ACHN (cell line): ENCODE results near the gene RAB5IF.
"Not testable (repeated sequence)": the region's sequence is repeated elsewhere in the genome, so short reads cannot be mapped to it uniquely, and the experiment has no call there.

Experiments used
- DNase-seq: peaks from one replicate; pipeline ENCODE4 v3.0.0-alpha.2; 2015
- in situ Hi-C: cut with HindIII; loops from 2 replicates; pipeline ENCODE4 v1.10.0; 2017; ENCODE audit warnings: low sequenced_read_pairs, low pct_ligation_motif_present, low pct_unique_long_range_greater_than_20kb

The RAB5IF gene

DNA sequence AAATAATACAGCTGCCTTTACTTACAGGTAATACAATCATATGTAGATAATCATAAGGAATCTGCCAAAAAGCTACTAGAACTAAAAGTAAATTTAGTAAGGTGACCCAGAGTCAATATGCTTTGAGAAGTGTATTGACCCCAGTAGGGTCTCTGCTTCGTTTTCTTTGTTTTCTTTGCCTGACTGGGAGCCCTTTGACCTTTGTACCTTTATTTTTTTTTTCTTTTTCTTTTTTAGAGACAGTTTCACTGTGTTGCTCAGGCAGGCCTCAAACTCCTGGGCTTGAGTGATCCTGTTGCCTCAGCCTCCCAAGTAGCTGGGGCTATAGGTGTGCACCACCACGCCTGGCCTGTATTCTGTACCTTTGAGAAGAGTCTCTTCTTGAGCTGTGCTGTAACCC is 17.9 kb downstream of the RAB5IF start:
- in situ Hi-C loops: no loop called here
- DNase-seq: no peak

DNA sequence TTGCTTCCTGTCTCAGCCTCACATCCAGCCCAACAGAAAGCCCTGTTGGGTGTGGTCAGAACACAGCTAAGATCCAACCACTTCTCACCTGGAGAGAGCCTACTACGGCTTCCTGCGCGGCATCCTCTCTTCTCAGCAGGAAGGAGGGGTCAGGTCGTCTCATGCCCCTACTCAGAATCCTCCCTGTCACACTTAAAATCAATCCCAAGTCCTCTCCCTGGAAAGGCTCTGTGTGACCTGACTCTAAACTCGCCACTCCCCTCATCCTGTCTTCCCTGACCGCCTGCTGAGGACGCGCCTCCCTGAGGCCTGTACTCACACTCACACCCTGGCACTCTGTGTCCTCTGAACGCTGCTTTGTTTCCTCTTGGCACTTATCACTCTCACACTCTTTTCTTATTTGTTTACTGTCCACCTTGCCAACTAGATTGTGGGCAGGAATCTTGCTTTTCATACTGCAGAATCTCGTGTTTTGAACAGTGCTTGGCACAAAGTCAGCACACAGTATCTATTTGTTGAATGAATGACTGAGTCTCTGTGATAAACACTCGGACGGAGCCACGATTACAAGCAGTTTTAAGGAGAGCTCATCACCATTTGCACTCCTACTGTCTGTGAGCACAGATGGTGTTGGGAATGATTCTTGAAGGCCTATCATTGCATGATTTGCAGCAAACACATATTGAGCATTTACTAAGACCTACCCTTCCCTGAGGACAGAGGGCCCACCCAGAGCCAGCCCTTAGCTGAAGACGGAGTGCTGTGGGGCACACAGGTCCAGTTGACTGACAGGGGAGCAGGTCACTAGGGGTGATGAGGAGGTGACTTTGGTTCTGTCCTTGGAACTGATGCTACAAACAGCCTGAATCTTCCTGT is 18.7 kb downstream of the RAB5IF start:
- no peak for DNase-seq
- in situ Hi-C loops: no loop called here

DNA sequence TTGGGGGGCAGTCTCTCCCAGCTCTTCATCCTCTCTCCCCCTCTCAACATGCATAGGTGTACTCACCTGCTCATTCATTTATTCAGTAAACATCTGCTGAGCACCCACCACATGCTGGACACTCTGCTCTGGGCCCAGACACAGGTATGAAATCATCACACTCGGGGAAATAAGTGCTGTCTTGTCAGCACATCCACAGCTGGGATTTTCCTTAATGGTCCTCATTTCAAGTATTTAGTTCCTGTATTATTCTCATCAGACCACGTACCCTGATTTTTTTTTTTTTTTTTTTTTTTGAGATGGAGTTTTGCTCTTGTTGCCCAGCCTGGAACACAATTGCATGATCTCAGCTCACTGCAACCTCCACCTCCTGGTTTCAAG is 19.4 kb downstream of the RAB5IF start:
- in situ Hi-C loops: no loop called here
- no peak for DNase-seq

DNA sequence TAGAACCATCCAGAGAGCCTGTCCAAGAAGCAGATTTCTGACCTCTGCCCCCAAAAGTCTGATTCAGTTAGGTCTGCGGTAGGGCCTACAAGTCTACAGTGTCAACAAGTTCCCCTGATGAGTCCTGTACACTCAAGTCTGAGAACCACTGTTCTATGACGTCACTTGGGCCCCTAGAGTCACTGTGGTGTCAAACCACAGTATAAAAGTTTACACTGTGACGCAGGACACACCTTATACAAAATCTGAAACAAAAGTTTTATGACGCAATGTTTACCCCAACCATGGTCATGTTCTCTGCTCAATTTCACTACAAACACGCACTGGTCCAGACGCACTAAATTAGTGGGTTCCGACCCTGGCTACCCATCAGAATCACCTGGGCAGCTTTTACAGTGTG is 22.5 kb downstream of the RAB5IF start:
- in situ Hi-C loops: no loop called here
- DNase-seq: no peak

DNA sequence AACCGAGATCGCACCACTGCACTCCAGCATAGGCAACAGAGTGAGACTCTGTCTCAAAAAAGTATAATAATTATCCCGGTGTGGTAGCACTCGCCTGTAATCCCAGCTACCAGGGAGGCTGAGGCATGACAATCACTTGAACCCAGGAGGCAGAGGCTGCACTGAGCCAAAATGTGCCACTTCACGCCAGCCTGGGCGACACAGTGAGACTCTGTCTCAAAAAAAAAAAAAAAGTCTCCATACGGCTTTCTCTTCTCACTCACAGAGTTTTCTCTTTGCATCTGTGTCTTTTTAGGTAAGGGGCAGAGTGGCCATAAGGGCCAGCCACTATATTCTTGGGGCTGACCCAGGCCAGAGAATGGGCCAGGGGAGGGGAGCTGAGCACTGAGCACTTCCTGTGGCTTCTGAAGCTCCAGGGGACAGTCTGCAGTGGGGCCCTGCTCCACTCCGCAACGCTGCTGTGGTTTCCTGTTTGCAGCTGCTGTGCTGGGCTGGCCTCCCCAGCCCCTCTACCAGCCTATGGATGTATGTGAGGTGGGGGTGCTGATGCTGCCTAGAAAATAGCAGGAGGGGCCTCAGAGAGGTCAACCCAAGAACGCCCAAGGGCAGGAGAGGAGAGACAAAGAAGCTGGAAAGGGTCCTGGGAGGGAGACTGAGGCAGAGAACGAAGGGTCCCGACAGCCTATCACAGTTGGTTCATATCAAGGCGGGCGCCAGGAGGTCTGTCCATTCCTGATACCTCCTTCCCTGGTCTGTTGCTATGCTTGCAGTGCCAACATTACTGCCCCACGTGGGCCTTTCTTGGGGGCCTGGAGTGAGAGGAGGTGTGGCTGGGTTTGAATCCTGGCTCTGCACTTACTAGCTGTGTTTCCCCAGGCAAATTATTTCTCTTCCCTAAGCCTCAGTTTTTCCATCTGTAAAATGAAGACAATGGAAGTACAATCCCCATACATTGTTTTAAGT is 24.4 kb downstream of the RAB5IF start:
- DNase-seq: no peak
- in situ Hi-C loops: no loop called here

DNA sequence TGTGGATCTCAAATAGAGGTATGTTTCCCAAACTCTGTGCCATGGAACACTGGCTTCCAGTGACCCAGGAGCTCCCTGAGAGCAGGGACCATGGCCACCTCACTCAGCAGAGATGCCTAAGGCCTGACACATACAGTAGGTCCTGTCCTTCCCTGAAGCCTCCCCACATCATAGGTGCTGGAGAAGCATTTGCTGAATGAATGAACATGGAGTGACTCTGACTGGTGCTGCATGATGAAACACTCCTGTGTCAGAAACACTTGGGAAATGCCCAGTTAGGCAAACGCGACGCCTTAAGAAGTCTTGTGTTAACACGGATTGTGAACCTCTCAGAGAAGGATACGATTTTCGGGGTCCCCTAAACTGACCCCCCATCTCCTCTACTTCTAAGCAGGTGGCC is 26.1 kb downstream of the RAB5IF start:
- DNase-seq: no peak
- in situ Hi-C loops: no loop called here

DNA sequence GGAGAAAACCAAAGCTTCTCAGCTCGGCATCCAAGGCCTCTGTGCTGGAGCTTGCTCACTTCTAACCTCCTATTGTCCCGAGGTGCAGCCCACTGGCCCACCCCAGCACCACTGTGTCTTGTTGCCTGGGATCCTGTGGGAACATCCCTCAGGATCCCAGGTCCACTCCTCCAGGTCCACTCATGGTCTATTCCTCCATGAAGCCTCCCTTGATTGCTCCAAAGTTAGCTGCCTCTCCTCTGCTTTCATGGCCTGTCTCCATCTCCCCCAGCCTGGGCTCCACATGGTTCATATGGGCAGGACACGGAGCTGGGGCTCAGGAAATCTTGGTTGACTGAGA is 26.5 kb downstream of the RAB5IF start:
- in situ Hi-C loops: no loop called here
- DNase-seq: no peak

DNA sequence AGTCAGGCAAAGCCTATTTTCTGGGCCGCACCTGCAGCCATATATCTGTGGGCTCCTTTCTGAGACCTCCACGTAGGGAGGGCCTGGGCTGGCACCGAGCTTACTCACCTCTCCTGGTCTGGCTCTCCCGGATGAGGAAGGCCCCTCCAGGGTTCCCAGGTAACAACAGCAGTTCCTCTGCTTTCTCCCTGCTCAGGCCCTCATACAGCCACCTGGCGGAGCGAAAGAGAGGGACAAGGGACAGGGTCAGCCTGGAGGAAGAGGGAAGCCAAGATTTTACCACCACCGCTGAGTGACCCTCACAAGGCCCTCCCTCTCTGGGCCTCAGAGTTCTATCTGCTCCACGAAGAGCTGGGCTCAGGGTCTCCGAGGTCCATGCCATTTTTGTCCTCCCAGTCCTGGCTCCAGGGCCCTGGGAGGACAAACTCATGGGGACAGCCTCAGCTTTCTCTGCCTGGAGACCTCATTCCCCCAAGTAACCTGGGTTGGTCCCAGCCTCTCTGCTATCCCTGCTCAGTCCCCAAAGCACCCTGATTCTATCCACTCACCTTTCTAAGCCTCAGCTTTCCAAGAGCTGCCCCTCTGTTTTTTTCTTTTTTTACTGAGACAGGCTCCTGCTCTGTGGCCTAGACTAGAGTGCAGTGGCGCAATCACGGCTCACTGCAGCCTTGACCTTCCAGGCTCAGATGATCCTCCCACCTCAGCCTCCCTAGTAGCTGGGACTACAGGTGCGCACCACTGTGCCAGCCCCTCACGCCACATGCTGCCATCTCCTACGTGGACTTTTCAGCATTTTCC is 27.1 kb downstream of the RAB5IF start:
- in situ Hi-C loops: no loop called here
- no peak for DNase-seq

DNA sequence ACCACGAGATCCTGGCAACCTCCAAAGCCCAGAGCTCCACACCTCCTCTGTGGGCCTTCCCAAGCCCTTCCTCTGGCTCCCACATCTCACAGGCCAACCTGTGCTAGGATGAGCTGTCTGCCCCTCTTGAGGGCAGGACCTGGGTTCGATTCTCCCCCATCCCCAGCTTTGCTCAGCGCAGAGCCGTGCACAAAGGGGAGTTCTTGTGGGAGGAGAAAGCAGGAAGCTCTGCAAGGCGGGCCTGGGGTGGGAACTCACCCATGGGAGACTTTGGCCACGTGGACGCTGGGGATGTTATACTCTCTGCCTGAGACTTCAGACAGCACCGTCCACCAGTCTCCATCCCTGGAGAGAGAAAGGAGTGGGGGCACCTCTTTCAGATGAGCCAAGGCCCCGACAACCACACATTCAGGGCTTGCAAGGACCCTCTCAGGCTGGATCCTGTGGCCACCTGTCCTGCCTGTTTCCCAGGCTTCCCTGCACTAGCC is 27.8 kb downstream of the RAB5IF start:
- in situ Hi-C loops: no loop called here
- no peak for DNase-seq

DNA sequence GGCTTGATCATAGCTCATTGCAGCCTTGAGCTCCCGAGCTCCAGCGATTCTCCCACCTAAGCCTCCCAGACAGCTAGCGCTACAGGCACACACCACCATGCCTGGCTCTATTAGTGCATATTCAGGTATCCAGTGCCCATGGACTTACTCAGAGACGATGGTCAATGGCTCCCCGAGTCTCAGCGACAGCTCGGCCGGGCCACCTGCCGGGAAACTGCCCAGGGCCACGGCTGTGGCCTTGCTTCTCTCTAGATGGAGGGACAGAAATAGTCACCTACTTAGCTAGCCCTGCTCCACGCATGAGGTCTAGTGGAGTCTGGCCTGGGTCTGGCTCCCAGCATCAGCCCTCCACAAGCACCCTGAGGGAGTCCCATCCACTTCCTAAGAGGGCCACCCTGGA is 28.8 kb downstream of the RAB5IF start:
- no peak for DNase-seq
- in situ Hi-C loops: no loop called here

DNA sequence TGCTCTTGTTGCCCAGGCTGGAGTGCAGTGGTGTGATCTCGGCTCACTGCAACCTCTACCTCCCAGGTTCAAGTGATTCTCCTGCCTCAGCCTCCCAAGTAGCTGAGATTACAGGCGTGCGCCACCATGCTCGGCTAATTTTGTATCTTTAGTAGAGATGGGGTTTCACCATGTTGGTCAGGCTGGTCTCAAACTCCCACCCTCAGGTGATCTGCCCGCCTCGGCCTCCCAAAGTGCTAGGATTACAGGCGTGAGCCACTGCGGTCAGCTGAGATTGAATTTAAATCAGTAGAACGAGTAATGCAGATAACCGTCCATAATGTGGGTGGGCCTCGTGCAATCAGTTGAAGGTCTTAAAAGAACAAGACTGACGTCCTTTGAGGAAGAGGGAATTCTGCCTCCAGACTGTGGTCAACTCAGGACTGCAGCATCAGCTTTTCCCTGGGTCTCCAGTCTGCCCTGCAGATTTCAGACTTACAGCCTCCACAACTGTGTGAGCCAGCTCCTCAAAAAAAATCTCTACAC is 33.4 kb downstream of the RAB5IF start:
- in situ Hi-C loops, DNase-seq: not testable (repeated sequence)

DNA sequence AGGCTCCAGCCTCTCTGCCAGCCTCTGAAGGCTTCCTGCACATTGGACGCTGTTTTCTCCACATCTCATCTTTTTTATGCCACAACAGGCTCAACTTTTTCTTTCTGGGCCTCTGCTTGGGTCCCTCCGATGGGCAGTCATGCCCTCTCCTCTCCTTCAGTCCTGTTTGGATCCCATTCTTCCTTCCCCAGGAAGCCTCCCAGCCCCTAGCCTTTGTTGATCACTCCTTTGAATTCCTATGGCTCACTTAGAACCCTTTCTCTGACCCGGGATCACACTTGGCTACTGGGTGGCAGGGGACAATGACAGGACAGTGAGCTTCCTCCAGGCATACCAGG is 35.9 kb downstream of the RAB5IF start:
- in situ Hi-C loops: no loop called here
- no peak for DNase-seq

DNA sequence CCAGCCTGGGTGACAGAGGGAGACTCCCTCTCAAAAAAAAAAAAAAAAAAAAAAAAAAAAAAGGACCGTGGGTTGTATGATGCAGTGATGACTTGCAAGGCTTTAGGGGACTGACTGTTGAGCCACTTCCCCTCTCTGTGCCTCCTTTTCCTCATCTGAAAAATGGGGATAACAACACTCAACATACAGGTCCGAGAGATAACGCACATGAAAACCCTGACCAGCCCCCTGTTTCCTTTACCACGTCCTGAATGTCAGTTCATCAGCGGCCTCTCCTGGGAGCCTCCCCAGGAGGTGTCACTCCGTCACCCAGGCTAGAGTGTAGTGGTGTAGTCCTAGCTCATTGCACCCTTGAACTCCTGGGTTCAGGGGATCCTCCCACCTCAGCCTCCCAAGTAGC is 36.6 kb downstream of the RAB5IF start:
- no peak for DNase-seq
- in situ Hi-C loops: no loop called here

DNA sequence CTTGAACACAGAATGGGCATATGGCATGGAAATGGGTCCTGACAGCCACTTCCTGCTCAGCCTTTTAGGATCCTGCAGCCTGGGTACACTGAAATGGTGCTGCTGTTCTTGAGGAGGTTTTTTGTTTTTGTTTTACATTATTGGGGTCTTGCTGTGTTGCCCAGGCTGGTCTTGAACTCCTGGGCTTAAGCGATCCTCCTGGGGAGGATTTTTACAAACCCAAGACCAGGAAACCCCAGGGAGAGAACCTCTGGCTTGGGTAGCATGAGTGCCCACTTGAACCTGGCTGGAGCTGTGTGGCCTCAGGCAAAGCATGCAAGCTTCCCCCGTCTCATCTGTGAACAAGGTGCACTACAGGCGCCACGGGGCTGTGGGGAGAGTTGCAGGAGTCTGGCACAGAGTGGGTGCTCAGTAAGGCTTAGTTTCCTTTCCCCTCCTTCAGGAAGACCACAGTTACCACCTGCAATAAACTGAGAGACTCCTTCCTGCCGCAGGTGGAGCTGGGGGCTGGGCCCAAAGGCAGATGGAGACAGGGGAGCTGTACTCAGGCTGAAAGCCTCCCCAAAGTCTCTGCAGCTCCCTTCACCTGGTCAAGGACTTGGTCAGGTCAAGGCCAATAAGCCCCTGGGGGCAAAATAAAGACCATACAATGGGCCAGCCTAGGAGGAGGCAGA is 38.6 kb downstream of the RAB5IF start:
- in situ Hi-C loops: no loop called here
- DNase-seq: no peak

DNA sequence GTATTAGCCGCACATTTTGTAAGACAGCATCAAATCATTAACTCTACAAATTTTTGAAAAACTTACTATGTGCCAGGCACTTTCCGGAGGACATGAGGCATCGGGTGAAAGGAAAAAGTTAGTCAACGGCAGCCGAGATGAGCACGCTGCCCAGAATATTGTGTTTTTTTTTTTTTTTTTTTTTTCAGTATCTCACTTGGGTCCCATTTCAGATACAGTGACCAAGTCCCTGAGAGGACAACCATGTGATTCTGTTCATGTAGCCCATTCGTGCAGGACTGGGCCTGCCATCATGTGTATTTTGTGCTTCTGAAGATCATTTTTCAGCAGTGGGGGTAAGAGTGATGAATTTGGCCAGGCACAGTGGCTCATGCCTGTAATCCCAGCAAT is 39.1 kb downstream of the RAB5IF start:
- in situ Hi-C loops: no loop called here
- DNase-seq: no peak

DNA sequence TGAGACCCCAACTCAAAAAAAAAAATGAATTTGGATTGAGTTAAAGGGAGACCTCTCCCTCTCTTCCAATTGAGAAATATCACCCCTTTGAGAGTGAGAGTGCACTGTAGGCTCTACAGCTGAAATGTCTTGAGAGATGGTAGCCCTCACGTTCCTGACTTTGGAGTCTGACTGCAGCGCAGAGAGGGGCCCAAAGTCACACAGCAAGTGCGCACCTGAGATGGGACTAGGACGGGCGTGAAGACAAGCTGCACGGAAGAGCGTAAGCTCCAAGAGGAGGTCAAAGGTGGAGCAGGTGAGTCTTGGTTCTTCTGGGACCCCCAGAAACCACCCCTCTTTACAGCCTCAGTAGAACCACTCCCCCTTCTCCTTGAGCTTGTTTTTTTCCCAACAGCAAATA is 39.8 kb downstream of the RAB5IF start:
- no peak for DNase-seq
- in situ Hi-C loops: no loop called here

DNA sequence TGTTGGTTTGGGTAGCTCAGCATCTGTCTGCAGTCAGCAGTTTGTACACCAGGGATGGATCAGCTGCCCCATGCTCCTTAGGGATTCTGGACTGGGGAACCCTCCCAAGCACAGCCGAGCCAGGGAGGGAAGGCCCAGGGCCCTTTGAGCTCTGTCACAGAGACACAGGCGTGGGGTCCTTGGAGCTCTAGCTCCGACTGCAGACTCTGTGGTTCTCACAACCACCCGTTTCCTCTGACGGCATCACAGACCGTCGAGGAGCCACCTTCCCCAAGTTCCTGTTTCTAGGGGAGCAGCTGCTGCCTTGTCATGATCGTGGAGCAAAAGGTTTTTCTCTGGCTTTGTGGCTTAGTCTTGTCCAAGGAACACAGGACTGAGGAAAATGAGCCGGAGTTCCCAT is 40.4 kb downstream of the RAB5IF start, which contains the start of gene SLA2:
Gene SLA2 (minus strand): TSS at position 199 of the 400 bp plus-strand sequence. CDS start 4,861 bp downstream, outside the sequence.
- in situ Hi-C loops: no loop called here
- no peak for DNase-seq

DNA sequence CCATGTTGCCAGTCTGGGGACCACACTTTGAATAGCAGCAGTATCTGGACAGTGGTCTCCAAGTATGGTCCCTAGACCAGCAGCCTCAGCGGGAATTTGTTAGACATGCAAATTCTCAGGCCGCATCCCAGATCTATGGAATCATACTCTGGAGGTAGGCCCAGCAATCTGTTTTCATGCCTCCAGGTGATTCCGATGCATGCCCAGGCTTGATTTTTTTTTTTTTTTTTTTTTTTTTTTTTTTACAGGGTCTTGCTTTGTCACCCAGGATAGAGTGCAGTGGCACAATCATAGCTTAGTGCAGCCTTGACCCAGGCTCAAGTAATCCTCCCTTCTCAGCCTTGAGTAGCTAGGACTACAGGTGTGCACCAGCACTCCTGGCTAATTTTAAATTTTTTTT is 41.1 kb downstream of the RAB5IF start:
- no peak for DNase-seq
- in situ Hi-C loops: no loop called here
